ENCODE results near the gene RABEP2. TPM values are rescaled to one million over a fixed set of nuclear protein-coding genes. Genes with fewer than 3 reads are reported as not detected.
"Not testable (repeated sequence)": the region's sequence is repeated elsewhere in the genome, so short reads cannot be mapped to it uniquely, and the experiment has no call there.

The RABEP2 gene
- polyA plus RNA-seq, 1 donor = 17.1 TPM

DNA sequence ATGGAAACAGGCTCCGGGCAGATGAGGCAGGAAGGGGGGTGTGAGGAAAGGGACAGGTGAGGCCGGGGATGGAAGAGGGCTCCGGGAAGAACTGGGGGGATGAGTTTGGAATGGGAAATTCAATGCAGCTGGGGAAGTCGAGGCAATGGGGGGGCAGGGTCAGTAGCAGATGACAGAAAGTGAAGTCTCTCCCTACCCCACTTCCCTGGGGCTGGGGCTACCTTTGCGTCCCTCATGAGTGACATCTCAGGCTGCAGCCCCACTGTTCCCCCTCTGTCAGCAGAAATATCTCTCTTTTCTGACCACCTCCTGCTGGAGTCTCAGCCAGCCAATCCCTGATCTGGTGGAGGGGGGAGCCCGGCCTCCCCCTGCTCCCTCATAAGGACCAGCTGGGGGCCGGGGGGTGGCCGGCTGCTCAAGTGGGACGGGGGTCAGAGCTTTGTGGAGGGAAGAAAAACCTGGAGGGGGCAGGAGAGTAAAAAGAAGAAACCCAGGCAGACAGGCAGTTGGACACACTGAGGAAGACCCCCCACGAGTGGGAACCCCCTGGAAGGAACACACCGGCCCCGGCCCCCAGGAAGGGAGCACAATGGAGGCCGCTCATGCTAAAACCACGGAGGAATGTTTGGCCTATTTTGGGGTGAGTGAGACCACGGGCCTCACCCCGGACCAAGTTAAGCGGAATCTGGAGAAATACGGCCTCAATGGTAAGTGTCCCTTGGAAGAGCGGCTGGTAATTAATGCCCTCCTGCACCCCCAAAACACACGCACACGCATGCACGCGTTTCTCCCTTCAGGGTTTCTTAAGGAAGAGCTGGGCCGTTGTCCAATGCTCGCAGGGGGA lies 46.7 kb downstream of the RABEP2 start, which contains the start of gene ATP2A1:
Gene ATP2A1, plus strand, starts transcription at position 406 of the 844 bp plus-strand sequence. Its CDS starts 184 bp downstream, at position 590.
- no peak for DNase-seq

DNA sequence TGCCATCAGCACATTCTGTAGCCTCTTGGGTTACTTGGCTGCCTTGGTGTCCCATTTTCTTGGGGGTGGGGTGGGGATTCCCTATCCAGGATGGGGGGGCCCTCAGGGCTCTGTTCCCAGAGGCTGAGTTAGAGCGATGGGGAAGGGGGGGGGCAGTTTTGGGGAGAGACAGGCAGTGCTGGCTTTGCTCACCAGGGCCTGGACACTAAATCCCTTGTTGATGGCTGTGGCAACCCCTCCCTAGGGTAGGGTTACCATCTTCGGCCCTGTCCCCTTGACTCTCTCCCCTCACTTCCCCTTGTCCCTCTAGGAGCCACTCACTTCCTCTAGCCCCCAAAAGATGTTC lies 47.4 kb downstream of the RABEP2 start:
- DNase-seq = no peak

DNA sequence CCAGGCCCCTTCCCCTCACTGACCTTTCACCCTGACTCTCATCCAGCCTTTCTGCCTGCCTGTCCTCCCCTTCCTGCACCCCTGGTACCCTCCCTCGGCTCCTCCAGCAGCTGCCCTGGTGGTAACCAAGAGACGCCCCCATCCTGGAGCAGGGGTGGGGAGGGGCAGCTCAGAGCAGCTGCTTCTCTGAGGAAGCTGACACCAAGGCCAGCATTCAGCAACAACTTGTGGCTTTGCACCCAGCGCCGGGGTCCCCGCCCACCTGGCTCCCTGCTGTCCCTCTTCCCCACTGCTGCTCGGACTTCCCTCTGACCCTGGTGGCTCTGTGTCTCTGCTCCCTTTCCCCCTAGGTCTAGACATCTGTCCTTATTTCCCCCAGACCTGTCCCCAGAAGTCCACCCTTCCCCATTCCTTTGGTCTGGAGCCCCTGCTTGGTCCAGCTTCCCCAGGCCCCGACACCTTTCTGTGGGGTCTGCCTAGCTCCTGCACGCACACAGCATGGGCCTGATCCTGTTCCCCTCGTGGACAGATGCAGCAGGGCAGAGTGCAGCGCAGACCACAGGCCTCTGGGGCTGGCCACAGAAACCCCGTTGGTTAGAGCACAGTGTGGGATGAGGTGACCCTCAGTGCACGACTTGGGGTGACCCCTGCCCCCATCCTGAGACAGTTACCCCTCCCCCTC lies 47.9 kb downstream of the RABEP2 start:
- DNase-seq = no peak

GRCh38 chr16:28876019-28876659 lies 48.9 kb downstream of the RABEP2 start:
- no peak for DNase-seq

DNA sequence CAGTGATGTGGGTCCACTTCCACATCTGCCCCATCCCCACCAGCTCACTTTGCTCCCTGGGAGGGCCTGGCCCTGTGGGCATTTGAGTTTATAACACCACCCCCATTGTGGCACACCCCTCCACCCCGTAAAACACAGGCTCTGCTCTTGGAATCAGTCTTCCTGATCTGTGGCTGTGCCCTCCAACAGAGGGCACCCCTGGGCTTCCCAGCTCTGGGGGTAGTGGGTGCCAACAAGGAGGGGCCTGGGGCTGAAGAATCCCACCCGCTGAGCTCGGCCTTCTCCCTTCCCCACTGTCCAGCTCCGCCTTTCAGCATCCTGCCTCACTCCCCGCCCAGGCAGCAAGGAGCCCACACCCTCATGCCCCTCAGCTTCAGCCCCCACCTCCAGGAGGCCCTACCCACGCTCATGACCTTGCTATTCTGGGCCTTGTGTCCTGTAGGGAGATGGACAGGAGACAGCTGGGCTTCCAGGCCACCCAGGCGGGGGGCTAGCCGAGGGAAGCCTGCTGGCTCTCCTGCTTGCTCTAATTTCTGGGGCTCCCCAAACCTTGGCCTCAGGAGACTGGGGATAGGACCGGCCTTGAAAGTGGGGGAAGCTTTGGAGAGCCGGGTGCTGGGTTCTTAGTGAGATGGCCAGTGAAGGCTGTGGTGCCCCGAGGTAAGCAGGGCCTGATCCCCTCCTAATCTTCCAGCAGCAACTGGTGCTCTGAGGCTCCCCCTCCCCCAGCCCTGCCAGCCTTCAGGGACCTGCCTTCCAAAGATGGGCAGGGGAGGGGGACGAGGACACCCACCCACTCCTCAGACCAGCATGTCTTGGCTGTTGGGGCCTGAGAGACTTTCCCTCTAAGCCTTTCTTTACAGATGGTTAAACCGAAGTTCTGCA lies 49.7 kb downstream of the RABEP2 start:
- peak; percentile 48 for DNase-seq

DNA sequence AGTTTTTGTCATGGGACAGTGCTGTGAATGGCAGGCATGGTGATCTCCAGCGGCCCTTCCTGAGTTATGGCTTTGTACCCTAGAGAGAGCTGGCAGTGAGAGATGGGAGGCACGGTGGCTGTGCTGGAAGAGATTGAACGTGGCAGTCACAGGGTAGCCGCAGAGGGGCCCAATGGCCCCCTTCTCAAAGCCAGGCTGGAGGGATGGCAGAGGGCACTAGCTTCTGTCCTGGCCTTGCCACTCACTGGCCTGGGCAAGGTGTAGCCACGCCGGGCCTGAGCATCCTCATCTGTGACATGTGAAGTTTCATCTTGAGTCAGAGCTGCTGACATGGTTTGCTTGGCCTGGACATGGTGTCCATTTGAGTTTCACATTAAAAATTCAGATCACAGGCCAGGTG lies 50.6 kb downstream of the RABEP2 start:
- no peak for DNase-seq

- no peak for DNase-seq
These were observed 51.4 kb downstream of the RABEP2 start for GRCh38 chr16:28873543-28874201.

DNA sequence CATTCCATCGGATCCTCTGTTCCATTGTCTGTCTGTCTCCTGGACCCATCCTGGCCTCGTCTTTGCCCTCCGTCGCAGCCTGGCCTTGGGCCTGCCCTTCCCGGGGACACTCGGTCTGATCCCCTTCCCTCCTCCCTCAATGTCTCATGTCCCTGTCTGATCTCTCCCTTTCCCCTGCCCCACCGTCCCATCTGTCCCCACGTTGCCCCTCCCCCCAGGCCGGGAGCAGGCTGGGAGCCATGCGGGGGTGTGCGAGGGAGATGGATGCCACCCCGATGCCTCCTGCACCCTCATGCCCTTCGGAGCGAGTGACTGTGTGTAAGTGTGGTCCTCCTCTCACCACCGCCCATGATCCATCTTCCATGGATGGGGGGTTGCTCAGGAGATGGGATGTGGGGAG lies 52.1 kb downstream of the RABEP2 start:
- DNase-seq = no peak

- DNase-seq = no peak
These were observed 55.8 kb downstream of the RABEP2 start for GRCh38 chr16:28869201-28869600.

- not testable (repeated sequence) for DNase-seq
These were observed 57.4 kb downstream of the RABEP2 start for GRCh38 chr16:28867646-28868045.

GRCh38 chr16:28867241-28867640 lies 57.8 kb downstream of the RABEP2 start:
- no peak for DNase-seq

- DNase-seq = no peak
These were observed 58.6 kb downstream of the RABEP2 start for GRCh38 chr16:28866454-28866804.

DNA sequence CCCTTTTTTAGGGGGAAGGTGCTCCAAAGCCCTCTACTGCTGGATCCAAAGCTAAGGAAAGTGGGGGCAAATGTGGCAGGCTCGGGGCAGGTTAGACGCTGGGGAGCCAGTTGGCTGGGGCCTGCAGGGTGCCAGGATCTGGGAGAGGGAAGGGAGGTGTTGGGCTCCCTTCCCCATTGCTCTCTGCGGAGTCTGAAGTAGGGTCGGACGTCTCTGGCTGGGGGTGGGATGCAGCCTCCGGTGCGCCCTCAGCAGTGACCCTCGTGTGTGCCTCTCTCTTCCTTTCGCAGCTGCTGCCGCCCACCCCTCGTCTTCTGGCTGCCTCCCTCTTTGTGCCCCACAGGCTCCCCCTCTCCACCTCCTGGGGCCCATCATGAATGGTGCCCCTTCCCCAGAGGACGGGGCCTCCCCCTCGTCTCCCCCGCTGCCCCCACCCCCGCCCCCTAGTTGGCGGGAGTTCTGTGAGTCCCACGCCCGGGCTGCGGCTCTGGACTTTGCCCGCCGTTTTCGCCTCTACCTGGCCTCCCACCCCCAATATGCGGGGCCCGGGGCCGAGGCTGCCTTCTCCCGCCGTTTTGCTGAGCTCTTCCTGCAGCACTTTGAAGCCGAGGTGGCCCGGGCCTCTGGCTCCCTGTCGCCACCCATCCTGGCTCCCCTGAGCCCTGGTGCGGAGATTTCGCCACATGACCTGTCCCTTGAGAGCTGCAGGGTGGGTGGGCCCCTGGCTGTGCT lies 59.1 kb downstream of the RABEP2 start:
- DNase-seq = no peak

DNA sequence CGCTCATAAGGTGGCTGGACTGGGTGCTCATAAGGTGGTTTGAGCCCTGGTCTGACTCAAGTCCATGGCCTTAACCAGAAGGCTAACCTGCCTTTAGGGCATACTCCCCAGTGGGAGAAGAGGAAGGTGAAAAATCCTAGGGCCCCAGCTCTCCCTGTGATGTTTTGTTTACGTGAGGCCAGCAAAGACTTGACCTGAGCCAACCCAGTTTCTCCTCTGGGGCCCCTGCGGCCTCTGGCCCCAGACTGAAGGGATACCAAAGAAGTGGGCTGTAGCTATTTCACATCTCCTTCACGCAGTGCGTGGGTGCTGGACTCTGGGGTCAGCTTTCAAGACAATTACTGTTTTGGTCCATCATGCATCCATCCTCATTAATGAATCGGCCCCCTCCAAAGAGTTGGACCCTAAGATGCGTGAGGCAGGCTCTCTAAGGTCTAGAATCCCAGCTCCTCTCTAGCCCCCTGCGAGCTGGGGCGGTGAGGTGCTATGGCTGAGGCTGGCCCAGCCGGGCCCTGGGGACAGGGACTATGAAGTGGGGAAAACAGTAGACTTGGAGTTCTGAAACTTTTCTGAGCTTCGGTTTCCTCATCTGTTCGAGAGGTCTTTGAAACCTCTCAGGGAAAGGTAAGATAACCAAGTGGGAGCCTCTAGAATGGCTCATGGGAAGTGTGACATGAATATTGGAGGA lies 59.9 kb downstream of the RABEP2 start:
- no peak for DNase-seq

DNA sequence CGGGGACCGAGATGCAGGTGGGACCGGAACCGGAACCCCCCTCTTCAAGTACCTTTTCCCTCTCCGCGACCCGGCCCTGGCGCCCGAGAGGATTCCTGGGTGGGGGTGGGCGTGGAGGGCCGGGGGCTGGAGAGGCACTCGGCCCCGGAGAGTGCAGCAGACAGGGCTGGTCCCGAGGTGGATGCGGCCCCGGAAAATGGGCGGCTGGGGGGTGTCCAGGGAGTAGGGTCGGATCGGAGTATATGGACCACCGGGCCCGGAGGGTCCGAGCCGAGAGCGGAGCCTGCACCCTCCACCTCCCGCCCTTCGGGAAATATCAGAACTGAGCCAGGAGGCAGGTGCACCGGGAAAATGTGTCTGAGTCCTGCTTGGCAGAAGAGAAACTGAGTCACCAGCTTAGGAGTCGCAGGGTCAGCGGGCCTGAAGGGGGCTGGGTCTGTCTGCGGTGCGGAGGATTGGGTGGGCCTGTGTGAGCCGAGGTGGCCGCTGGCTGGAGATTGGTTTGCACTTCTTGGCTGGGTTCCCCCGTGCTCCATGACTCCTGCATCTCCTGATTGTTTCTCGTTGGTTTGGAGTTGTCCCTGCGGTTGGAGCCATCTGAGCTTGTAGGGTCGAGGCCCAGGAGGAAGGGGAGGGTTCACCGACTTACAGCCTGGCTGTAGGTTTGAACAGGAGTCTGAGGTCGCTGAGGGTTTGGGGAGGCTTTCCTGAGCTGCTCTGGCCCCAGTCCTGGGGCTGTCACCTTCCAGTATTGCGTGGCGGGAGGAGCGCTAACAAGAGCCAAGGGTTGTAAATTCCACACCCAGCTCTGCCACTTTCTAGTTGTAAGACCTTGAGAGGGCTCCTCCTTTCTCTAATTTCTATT lies 60.9 kb downstream of the RABEP2 start:
- DNase-seq = peak; percentile 53

GRCh38 chr16:28859326-28859725 lies 65.7 kb downstream of the RABEP2 start:
- no peak for DNase-seq

DNA sequence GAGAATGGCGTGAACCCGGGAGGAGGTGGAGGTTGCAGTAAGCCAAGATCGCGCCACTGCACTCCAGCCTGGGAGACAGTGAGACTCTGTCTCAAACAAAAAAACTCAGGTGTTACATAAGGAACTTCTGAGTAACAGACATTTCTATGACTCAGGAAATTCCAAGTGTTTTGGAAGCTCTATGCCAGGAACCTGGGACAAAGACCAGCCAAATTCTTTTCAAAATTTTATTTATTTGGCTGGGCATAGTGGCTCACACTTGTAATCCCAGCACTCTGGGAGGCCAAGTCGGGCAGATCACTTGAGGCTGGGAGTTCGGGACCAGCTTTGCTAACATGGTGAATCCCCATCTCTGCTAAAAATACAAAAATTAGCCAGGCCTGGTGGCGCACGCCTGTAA lies 66.6 kb downstream of the RABEP2 start:
- DNase-seq = no peak
